Activated CD8-positive, alpha-beta memory T cell treated with anti-CD3 and anti-CD28 coated beads for 1 hour (primary cell): Measurements from ENCODE around the gene ROBO1.

Experiments used
- DNase-seq, 2 donors: peaks; one replicate each; pipeline ENCODE4 v3.0.0-alpha.2; 2020; ENCODE audit warnings: low read depth in 1 of 2; ENCODE audit errors: extremely low read depth in 1 of 2

Gene ROBO1

DNA sequence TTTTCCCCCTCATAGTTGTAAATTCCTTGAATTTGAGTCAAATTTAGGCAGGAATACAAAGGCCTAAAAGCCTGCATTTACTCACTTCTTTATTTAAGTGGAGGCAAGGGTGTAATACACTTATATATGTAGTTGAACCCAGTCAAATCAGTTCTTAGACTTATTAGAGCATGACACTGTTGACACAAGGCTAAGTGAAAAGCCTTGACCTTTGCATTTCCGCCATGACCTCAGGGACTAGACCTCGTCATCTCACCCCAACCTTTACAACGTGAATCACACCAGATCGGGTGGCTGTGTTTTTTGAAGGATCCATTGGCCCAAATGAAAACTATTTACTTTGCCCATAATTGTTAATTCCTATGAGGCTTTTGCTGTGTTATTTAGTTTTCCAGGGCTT is 774.4 kb downstream of the ROBO1 start:
- DNase-seq: no peak

GRCh38 chr3:78992830-78993229 is 775.0 kb downstream of the ROBO1 start:
- DNase-seq: no peak

DNA sequence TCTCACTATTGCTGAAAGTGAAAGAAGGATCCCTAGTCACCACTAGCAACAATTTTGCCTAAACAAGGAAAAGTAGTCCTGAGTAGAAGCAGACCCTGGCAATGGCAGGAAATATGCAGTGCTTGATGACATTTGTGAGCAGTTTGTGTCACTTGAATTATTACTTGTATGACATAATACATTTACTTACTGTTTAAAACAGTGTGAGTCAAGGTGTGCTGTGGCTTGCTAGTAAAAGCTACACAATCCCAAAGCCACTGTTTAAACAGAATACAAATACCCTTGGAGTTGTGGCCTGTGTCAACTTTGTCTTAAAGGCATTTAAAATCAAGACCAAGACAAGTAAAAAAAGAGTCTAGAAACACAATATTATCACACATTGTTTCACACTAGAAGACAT is 775.4 kb downstream of the ROBO1 start:
- DNase-seq: no peak

- DNase-seq: no peak
Observed at GRCh38 chr3:78991656-78992055, 776.1 kb downstream of the ROBO1 start.

GRCh38 chr3:78990156-78990555 is 777.6 kb downstream of the ROBO1 start:
- no peak for DNase-seq

DNA sequence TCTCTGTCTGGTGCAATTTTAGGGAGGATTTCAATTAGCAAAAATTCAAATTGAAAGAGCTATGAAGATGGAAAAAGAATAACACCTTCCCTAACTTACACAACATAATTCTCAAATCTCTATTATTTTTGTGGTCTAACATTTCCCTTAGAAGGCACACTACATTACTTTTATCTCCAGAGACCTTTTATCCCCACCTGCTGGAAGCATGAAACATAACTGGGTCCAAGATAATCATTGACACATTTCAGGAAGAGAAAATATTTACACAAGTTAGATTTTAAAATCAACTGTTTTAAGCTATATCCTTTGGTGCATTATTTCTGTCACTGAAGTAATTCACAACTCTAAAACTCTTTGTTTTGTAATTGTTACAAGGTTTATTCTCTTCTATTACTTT is 779.5 kb downstream of the ROBO1 start:
- no peak for DNase-seq

DNA sequence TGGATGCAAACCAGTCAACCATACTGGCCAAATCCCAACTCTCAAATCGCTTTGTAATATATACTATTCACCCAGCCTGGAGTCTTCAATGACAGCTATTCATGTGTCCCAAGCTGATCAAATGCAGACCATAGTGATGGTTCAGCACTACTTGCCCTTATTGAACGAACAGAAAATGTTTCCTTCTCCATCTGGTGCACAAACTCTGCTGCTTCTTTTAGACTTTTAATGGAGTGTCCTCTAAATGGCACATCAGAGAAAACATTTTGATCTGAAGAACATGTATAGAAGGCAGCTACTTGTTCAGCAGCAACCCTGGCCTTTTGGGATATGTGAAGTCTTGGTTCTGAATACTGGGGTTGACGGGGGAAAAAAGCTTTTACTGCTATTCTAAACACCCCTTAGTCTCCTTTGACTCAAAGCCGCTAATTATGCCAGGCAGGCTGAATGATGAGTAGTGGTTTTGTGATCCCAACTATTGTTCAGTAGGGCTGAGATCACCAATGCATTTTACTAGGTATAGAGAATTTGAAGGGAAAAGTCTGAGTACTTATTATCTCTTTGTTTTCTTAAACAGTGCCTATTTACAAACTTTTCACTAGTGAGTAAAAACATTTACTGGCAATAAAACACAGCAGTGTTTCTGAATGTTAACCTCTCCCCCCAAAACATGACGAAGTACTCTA is 781.2 kb downstream of the ROBO1 start:
- no peak for DNase-seq

DNA sequence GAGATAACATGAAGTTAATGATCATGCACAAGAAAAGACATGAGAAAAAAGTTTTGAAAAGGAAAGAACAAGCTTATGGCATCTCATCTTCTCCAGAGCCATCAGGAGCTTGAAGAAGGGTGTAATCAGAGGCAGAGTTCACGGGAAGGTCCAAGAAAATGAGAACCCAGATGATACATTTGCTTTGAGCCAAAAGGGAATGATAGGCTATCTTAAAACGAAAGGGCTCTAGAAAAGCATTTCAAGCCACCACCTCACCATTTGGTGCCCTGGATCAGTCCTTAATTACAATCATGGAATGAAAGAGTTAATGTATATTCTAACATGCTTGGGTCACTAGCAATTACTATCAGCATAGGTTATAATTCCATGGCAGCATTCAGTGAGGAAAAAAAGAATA is 781.8 kb downstream of the ROBO1 start:
- DNase-seq: no peak

DNA sequence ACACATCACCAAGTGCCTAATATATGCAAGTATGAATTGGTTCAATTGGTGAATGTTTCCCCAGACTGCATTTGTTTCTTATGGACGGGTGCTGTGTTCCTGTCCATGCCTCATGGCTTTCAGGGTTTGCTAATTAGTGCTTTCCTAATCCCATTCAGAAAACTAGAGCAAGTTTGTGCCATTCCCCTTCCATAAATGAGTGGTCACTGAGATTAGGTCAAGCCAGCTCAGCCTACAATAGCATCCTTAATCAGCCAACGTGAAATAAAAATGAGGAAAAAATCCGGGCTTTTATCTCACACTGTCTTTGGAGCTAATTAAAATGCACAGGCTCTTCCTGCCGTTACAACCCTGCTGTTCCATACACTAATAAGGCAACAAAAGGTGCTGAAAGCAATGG is 788.8 kb downstream of the ROBO1 start:
- no peak for DNase-seq

DNA sequence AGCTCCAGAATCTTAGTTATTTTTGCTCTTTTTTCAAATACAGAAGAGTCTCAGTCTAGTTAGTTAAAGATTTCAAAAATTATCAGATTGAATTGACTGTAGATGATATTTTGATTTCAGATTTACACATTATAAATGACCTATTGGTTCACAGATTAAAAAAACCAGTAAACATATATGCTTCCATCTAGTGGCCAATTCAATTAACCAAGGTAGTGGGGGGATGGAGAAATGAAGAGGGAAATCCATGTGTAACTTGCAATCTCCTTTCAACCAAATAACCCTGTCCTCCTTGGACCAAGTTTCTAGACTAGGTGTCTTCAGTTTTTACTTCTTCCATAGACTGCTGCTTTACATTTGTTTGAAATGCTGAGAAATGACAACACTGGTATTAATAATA is 789.8 kb downstream of the ROBO1 start:
- no peak for DNase-seq

GRCh38 chr3:78977073-78977472 is 790.7 kb downstream of the ROBO1 start:
- DNase-seq: no peak

GRCh38 chr3:78976200-78976599 is 791.6 kb downstream of the ROBO1 start:
- DNase-seq: no peak

GRCh38 chr3:78974181-78974790 is 793.5 kb downstream of the ROBO1 start:
- DNase-seq: no peak

GRCh38 chr3:78972617-78973301 is 795.0 kb downstream of the ROBO1 start:
- no peak for DNase-seq

DNA sequence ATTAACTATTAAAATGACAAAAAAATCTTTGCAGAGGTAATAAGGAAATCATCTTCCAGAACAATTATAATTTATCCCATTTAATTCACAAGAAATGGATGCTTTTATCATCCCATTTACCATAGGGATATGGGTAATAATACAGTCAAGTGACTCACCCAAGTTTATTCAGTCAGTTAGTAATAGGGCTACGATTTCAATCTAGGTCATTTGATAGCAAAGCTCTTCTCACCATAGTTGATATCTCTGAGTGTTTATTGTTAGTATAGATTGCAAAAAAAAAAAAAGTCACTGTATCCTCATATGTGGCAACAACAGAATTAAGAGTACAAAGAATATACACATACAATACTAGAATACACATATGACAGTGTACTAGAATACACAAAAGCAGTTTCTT is 797.1 kb downstream of the ROBO1 start:
- no peak for DNase-seq

DNA sequence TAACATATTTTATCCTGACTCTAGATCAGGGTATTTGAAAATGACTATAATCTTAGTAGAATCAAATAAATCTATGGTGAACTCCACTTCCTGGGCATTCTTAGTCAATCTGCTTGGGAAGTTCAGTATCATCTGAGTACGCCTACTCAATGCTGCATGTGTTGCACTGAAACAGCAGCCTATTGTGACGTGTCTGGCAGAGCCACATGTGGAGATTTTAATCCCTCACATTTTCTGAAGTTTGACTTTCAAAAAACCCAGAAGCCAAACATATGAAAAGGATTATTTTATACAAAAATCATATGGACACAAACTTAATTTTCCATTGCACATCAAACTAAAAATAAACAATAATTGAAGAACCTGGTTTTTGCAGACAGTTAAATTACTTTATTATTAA is 798.3 kb downstream of the ROBO1 start:
- DNase-seq: no peak

GRCh38 chr3:78967061-78967460 is 800.7 kb downstream of the ROBO1 start:
- DNase-seq: no peak

DNA sequence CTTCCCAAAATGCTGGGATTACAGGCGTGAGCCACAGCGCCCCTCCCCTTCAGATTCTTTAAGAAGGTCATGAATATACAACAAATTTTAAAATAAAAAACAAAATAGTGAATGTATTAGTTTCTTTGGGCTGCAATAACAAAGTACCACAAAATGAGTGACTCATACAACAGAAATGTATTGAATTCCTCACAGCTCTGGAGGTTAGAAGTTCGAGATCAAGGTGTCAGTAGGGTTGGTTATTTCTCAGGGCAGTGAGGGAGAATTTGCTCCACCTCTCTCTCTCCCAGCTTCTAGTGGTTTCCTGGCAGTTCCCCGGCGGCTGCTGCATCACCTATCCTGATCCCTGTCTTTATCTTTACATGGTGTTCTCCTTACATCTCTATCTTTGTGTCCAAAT is 804.0 kb downstream of the ROBO1 start:
- DNase-seq: no peak

- no peak for DNase-seq
Observed at GRCh38 chr3:78957456-78957855, 810.3 kb downstream of the ROBO1 start.

DNA sequence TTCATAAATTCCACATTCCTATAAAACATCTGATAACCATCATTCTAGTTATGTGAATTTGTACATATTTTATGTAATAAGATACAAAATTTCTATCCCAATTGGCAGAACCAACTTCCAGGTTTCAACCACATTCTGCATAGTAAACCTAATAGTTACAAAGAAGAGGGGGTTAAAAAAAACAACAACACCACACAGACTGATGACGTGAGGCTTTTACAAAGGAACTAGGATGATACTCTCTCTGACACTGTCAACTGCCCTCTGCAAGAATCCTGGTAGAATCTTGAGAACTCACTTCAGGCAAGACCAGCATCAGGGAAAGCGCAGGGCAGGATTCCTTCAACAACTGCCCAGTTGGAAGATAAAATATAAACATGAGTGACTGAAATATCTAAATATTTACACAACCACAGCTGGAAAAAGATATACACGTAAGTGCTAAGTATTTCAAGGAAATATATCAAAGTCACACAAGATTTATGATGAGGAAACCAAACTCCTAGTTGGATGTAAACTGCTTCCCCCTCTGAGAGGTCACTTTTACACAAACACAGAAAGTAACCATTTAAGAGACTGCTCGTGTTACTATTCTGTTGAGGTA is 816.4 kb downstream of the ROBO1 start:
- DNase-seq: no peak

DNA sequence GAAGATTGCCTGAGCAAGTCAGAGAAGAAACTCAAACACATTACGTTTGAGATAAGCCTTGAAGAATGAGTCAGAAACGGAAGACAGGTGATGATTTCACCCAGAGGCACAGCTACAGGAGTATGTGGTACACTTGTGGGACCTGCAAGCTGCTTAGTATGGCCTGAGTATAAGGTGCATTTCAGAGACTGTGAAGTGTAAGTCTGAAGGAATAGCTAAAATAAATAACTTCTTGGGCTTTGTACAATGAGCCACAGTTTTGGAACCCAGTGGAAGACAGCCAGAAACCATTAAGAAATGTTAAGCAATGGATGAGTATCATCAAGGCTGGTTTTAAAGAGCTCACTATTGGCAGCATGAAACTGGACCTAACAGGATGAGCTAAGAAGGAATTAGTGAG is 826.2 kb downstream of the ROBO1 start:
- no peak for DNase-seq

- no peak for DNase-seq
Observed at GRCh38 chr3:78940626-78941025, 827.2 kb downstream of the ROBO1 start.
